Glutamatergic neuron (in vitro differentiated cells): ENCODE measurements around the gene DTD1. TPM values are rescaled to one million over a fixed set of nuclear protein-coding genes. Genes with fewer than 3 reads are reported as not detected.

Source experiments
- DNase-seq: peaks from one replicate; pipeline ENCODE4 v3.0.0; 2022
- H3K27ac Mint-ChIP-seq: one replicate; pipeline ENCODE4 v1.8.0; 2020; ENCODE audit warnings: mild to moderate bottlenecking, mixed read lengths, inconsistent platforms; ENCODE audit not compliant: unreplicated experiment
- H3K27me3 Mint-ChIP-seq: one replicate; pipeline ENCODE4 v1.8.0; 2020; ENCODE audit warnings: mild to moderate bottlenecking, moderate library complexity, mixed read lengths, inconsistent platforms; ENCODE audit not compliant: unreplicated experiment
- H3K36me3 Mint-ChIP-seq: one replicate; pipeline ENCODE4 v1.8.0; 2020; ENCODE audit warnings: mild to moderate bottlenecking, mixed read lengths, inconsistent platforms; ENCODE audit not compliant: unreplicated experiment
- H3K4me1 Mint-ChIP-seq: one replicate; pipeline ENCODE4 v1.8.0; 2020; ENCODE audit warnings: mild to moderate bottlenecking, low read depth, mixed read lengths, inconsistent platforms; ENCODE audit not compliant: unreplicated experiment
- H3K4me3 Mint-ChIP-seq: one replicate; pipeline ENCODE4 v1.8.0; 2020; ENCODE audit warnings: mild to moderate bottlenecking, mixed read lengths, inconsistent platforms; ENCODE audit not compliant: unreplicated experiment
- H3K9me3 Mint-ChIP-seq: one replicate; pipeline ENCODE4 v1.8.0; 2020; ENCODE audit warnings: mild to moderate bottlenecking, moderate library complexity, mixed read lengths, inconsistent platforms; ENCODE audit not compliant: unreplicated experiment
- total RNA-seq: library from RNA; stranded (reverse); fragmentation: NEBNext Ultra II Directional; extraction: Animal tissue kit (Norgen Biotek cat#: 25700); gene quantifications from one replicate; pipeline ENCODE4 v1.2.1, GENCODE V29; 2021; ENCODE audit not compliant: unreplicated experiment
- TF ChIP-seq, protein P1 (sequence below): fragments of 200-600 bp; sonication (generic); IDR thresholded peaks from one replicate; pipeline ENCODE4 v1.5.0; 2021; ENCODE audit not compliant: partially characterized antibody, unreplicated experiment

The DTD1 gene
- total RNA-seq, 1 donor from 2014 or later, result 90.2 TPM

DNA sequence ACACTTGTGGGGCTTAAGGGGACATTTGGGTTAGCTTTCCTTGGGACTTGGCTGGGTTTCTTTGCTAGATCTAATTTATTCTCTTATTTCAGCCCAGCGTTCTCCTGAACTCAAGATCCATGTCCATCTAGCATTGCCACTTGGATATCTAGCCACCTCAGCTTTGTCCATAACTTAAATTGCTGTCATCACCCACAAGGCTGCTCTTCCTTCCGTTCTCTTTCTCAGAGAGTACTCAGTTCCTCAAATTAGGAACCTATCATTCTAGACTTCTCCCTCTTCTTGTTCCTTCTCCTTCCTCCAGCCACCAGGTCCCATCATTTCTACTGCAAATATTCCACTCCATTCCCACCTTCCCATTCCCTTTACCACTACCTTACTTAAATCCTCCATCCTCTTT lies 16.3 kb upstream of the DTD1 start:
- H3K27ac Mint-ChIP-seq, result no peak overlapping the region
- H3K9me3 Mint-ChIP-seq, result peaks cover 2% of the 10 kb centered on the region
- H3K27me3 Mint-ChIP-seq, result peaks cover 3% of the 10 kb centered on the region
- H3K36me3 Mint-ChIP-seq, result no peaks in the 10 kb centered on the region
- no peak overlapping the region for H3K4me3 Mint-ChIP-seq
- TF ChIP-seq, protein P1, sequence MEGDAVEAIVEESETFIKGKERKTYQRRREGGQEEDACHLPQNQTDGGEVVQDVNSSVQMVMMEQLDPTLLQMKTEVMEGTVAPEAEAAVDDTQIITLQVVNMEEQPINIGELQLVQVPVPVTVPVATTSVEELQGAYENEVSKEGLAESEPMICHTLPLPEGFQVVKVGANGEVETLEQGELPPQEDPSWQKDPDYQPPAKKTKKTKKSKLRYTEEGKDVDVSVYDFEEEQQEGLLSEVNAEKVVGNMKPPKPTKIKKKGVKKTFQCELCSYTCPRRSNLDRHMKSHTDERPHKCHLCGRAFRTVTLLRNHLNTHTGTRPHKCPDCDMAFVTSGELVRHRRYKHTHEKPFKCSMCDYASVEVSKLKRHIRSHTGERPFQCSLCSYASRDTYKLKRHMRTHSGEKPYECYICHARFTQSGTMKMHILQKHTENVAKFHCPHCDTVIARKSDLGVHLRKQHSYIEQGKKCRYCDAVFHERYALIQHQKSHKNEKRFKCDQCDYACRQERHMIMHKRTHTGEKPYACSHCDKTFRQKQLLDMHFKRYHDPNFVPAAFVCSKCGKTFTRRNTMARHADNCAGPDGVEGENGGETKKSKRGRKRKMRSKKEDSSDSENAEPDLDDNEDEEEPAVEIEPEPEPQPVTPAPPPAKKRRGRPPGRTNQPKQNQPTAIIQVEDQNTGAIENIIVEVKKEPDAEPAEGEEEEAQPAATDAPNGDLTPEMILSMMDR, result no peak
- no peak for DNase-seq
- H3K4me1 Mint-ChIP-seq, result peaks cover 4% of the 10 kb centered on the region

- Mint-ChIP-seq H3K27me3 (no peaks in the 10 kb centered on the region), H3K4me3 (no peak overlapping the region), H3K4me1 (peaks cover 2% of the 10 kb centered on the region), H3K27ac (no peak overlapping the region), H3K36me3 (no peaks in the 10 kb centered on the region), H3K9me3 (peaks cover 2% of the 10 kb centered on the region)
- TF ChIP-seq, protein P1, result no peak
- DNase-seq, result no peak
Observed at GRCh38 chr20:18577942-18578341, 9.9 kb upstream of the DTD1 start.

GRCh38 chr20:18578581-18578980 lies 9.3 kb upstream of the DTD1 start:
- H3K9me3 Mint-ChIP-seq, result peaks cover 2% of the 10 kb centered on the region
- DNase-seq, result no peak
- H3K36me3 Mint-ChIP-seq, result no peaks in the 10 kb centered on the region
- TF ChIP-seq, protein P1, result no peak
- H3K27me3 Mint-ChIP-seq, result no peaks in the 10 kb centered on the region
- peaks cover 2% of the 10 kb centered on the region for H3K4me1 Mint-ChIP-seq
- no peak overlapping the region for H3K27ac Mint-ChIP-seq
- H3K4me3 Mint-ChIP-seq, result no peak overlapping the region

DNA sequence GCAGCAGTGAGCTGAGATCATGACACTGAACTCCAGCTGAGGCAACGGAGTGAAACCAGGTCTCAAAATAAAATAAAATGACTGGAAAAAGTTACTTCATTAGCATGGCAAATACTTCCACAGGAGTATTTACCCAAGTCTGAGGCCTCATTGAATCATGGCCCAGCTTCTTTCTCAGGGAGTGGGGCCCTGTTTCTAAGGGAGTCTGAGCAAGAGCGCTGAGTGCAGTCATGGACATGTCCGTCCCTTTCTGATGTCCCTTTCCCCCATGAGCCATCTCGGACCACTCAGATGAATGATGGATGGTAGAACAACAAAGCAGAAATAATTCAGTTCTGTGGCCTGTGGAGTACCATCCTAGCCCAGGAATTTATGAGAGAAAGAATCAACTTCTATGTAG lies 7.8 kb upstream of the DTD1 start:
- Mint-ChIP-seq H3K9me3 (peaks cover 2% of the 10 kb centered on the region), H3K4me1 (peaks cover 2% of the 10 kb centered on the region), H3K4me3 (no peak overlapping the region), H3K27ac (no peak overlapping the region), H3K27me3 (no peaks in the 10 kb centered on the region), H3K36me3 (no peaks in the 10 kb centered on the region)
- TF ChIP-seq, protein P1, result no peak
- no peak for DNase-seq

DNA sequence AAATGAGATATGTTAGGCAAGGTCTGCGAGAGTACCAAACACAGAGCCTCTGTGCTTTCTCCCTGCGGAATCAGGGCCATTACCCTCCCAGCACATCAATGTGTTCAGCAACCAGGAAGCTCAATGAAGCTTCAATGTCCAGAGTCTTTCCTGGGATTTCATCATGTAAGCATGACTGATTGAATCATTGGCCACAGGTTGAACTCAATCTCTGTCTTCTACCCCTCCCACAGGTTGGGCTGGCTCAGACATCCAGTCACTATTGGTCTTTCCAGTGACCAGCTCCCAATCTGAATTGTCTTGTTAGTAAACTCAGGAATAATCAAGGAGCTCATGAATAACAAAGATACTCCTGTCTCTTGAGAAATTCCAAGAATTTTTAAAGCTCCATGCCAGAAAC lies 2.7 kb upstream of the DTD1 start:
- H3K4me1 Mint-ChIP-seq, result peaks cover 5% of the 10 kb centered on the region
- TF ChIP-seq, protein P1, result no peak
- H3K27me3 Mint-ChIP-seq, result peaks cover 9% of the 10 kb centered on the region
- H3K9me3 Mint-ChIP-seq, result peaks cover 11% of the 10 kb centered on the region
- no peak for DNase-seq
- H3K27ac Mint-ChIP-seq, result peak overlapping the region; percentile 52
- no peaks in the 10 kb centered on the region for H3K36me3 Mint-ChIP-seq
- H3K4me3 Mint-ChIP-seq, result no peak overlapping the region
